Caco-2 (cell line): Measurements from ENCODE around the gene FAM118A. TPM values are rescaled to one million over a fixed set of nuclear protein-coding genes. Genes with fewer than 3 reads are reported as not detected.
A peak's percentile ranks its signal among the peaks of the same experiment; 100 is the strongest.

Experiments
- BruUV-seq: library from RNA; stranded (reverse); fragments of 400-500 nt; replicated peaks from 2 replicates; lab custom pipeline; 2021; lab: Mats Ljungman, UMichigan
- CTCF ChIA-PET: fragments of 300-600 bp; sonication (Branson Sonifier 250); formaldehyde crosslinking; loops from one replicate; lab custom pipeline; 2022; ENCODE audit warnings: antibody characterized with exemption; lab: Charles Lee
- POLR2A ChIA-PET: fragments of 300-600 bp; sonication (Branson Sonifier 250); formaldehyde crosslinking; loops from one replicate; lab custom pipeline; 2022; ENCODE audit warnings: antibody characterized with exemption; lab: Charles Lee
- DNase-seq, 2 experiments: peaks; one replicate each; pipeline versions ENCODE4 v3.0.0 to v3.0.0-alpha.2; 2020 to 2022
- H3K27me3 ChIP-seq: replicated peaks from 2 replicates; pipeline ENCODE4 v1.6.0; 2011; ENCODE audit warnings: low read length; ENCODE audit not compliant: control insufficient read depth, insufficient read depth
- H3K36me3 ChIP-seq: 2 replicates; pipeline ENCODE4 v1.5.1; 2011; ENCODE audit warnings: low read length; ENCODE audit not compliant: control insufficient read depth, insufficient read depth
- H3K4me1 ChIP-seq: fragments of 250-450 bp; sonication (Bioruptor Pico); 2 replicates; pipeline ENCODE4 v1.5.1; 2020; ENCODE audit warnings: mild to moderate bottlenecking
- H3K4me3 ChIP-seq: 2 replicates; pipeline ENCODE4 v1.5.1; 2011; ENCODE audit warnings: low read depth, mild to moderate bottlenecking, control low read depth, low read length
- H3K9me3 ChIP-seq: fragments of 250-450 bp; sonication (Bioruptor Pico); 2 replicates; pipeline ENCODE4 v1.5.1; 2020; ENCODE audit warnings: mild to moderate bottlenecking, moderate library complexity
- H3K27ac Mint-ChIP-seq: one replicate; pipeline ENCODE4 v1.8.0; 2022; ENCODE audit warnings: mixed read lengths; ENCODE audit not compliant: unreplicated experiment
- H3K27me3 Mint-ChIP-seq: one replicate; pipeline ENCODE4 v1.8.0; 2022; ENCODE audit warnings: mixed read lengths; ENCODE audit not compliant: insufficient read depth, unreplicated experiment
- H3K36me3 Mint-ChIP-seq: one replicate; pipeline ENCODE4 v1.8.0; 2022; ENCODE audit warnings: mild to moderate bottlenecking, mixed read lengths; ENCODE audit not compliant: insufficient read depth, unreplicated experiment
- H3K4me1 Mint-ChIP-seq: one replicate; pipeline ENCODE4 v1.8.0; 2022; ENCODE audit warnings: low read depth, mixed read lengths; ENCODE audit not compliant: unreplicated experiment
- H3K4me3 Mint-ChIP-seq: one replicate; pipeline ENCODE4 v1.8.0; 2022; ENCODE audit warnings: mild to moderate bottlenecking, moderate library complexity, mixed read lengths; ENCODE audit not compliant: unreplicated experiment
- H3K9me3 Mint-ChIP-seq: one replicate; pipeline ENCODE4 v1.8.0; 2022; ENCODE audit warnings: mixed read lengths; ENCODE audit not compliant: unreplicated experiment
- CTCF ChIP-seq, 2 experiments: fragments of 200-600 bp in 1 of 2; IDR thresholded peaks; 1 replicate in 1 of 2; 2 replicates in 1 of 2; pipeline versions ENCODE4 v1.5.1 to v1.8.0; 2011 to 2022; ENCODE audit warnings: antibody characterized with exemption in 1 of 2, control low read depth in 1 of 2, inconsistent platforms in 1 of 2, low read depth in 1 of 2, low read length in 1 of 2, mild to moderate bottlenecking in 1 of 2, moderate library complexity in 1 of 2; ENCODE audit not compliant: insufficient read depth in 1 of 2, severe bottlenecking in 1 of 2, unreplicated experiment in 1 of 2
- intact Hi-C: fragments of 100-400 bp; cut with micrococcal nuclease; formaldehyde crosslinking; loops from one replicate; pipeline ENCODE4 v1.10.0; 2022; ENCODE audit not compliant: unreplicated experiment
- total RNA-seq: library from RNA; stranded (reverse); gene quantifications from 2 replicates; pipeline ENCODE4 v1.2.3, GENCODE V29; 2022

FAM118A gene
- total RNA-seq, 1 experiment from 2014 or later = 120 TPM

- H3K27me3 ChIP-seq = no peaks in the 10 kb centered on the region
- H3K36me3 Mint-ChIP-seq = peaks cover 28% of the 10 kb centered on the region
- H3K36me3 ChIP-seq = 0 out of 2 replicates have a peak, but pooled peaks cover 1% of the 10 kb centered on the region
- H3K4me3 Mint-ChIP-seq = peak overlapping the region; percentile 81
- POLR2A ChIA-PET = interaction anchor here (1.1 kb wide), 1 partner anchor 35 kb away, joined by 3 read pairs; no protein-coding TSS in a partner anchor
- peaks cover 56% of the 10 kb centered on the region for H3K4me1 Mint-ChIP-seq
- BruUV-seq = no TSS peak
- peak overlapping the region; percentile 90 for H3K27ac Mint-ChIP-seq
- no peaks in the 10 kb centered on the region for H3K9me3 ChIP-seq
- no peaks in the 10 kb centered on the region for H3K9me3 Mint-ChIP-seq
- intact Hi-C loops = loop anchor here (1.0 kb wide), 1 partner anchor 36 kb away; no protein-coding TSS in a partner anchor
- CTCF ChIA-PET = no interaction called here
- no peaks in the 10 kb centered on the region for H3K27me3 Mint-ChIP-seq
- H3K4me3 ChIP-seq = peak overlapping the region; percentile 28
- TF ChIP-seq CTCF (IDR thresholded peaks at IDR 0.05; ENCODE audit: insufficient read depth in 1 of 2, low read depth in 1 of 2, low read length in 1 of 2, severe bottlenecking in 1 of 2, unreplicated experiment in 1 of 2) = no peak
- peaks cover 62% of the 10 kb centered on the region for H3K4me1 ChIP-seq
- DNase-seq = no peak
Observed at GRCh38 chr22:45308957-45309421, 745 bp upstream of the FAM118A start.

- Mint-ChIP-seq H3K36me3 (peaks cover 30% of the 10 kb centered on the region), H3K27ac (peak overlapping the region; percentile 90), H3K27me3 (no peaks in the 10 kb centered on the region), H3K4me1 (peaks cover 59% of the 10 kb centered on the region), H3K9me3 (no peaks in the 10 kb centered on the region), H3K4me3 (peak overlapping the region; percentile 81)
- 0 out of 2 replicates have a peak, but pooled peaks cover 1% of the 10 kb centered on the region for H3K36me3 ChIP-seq
- intact Hi-C loops = no loop called here
- ChIA-PET POLR2A (interaction anchor here (0.6 kb wide), 1 partner anchor 146 kb away, joined by 5 read pairs; the partner anchor contains the start of gene NUP50), CTCF (no interaction called here)
- peaks cover 69% of the 10 kb centered on the region for H3K4me1 ChIP-seq
- H3K27me3 ChIP-seq = no peaks in the 10 kb centered on the region
- no TSS peak for BruUV-seq
- DNase-seq = no peak
- no peaks in the 10 kb centered on the region for H3K9me3 ChIP-seq
- peak overlapping the region; percentile 73 for H3K4me3 ChIP-seq
- TF ChIP-seq CTCF (IDR thresholded peaks at IDR 0.05; ENCODE audit: insufficient read depth in 1 of 2, low read depth in 1 of 2, low read length in 1 of 2, severe bottlenecking in 1 of 2, unreplicated experiment in 1 of 2) = no peak
Observed at GRCh38 chr22:45310331-45310976, 720 bp downstream of the FAM118A start.

GRCh38 chr22:45310977-45311531, 1.3 kb downstream of the FAM118A start:
- no peak for TF ChIP-seq CTCF (IDR thresholded peaks at IDR 0.05; ENCODE audit: insufficient read depth in 1 of 2, low read depth in 1 of 2, low read length in 1 of 2, severe bottlenecking in 1 of 2, unreplicated experiment in 1 of 2)
- Mint-ChIP-seq H3K27ac (peak overlapping the region; percentile 90), H3K4me1 (peaks cover 53% of the 10 kb centered on the region), H3K27me3 (no peaks in the 10 kb centered on the region), H3K36me3 (peaks cover 36% of the 10 kb centered on the region), H3K4me3 (peak overlapping the region; percentile 81), H3K9me3 (no peaks in the 10 kb centered on the region)
- TSS peak; percentile 23 for BruUV-seq
- 0 out of 2 replicates have a peak, but pooled peaks cover 1% of the 10 kb centered on the region for H3K36me3 ChIP-seq
- POLR2A ChIA-PET = interaction anchor here (0.6 kb wide), 1 partner anchor 132 kb away, joined by 6 read pairs; no protein-coding TSS in a partner anchor
- H3K4me3 ChIP-seq = peak overlapping the region; percentile 73
- no peaks in the 10 kb centered on the region for H3K9me3 ChIP-seq
- intact Hi-C loops = no loop called here
- DNase-seq = no peak
- peaks cover 68% of the 10 kb centered on the region for H3K4me1 ChIP-seq
- CTCF ChIA-PET = no interaction called here
- no peaks in the 10 kb centered on the region for H3K27me3 ChIP-seq
